ENCODE data around the gene TRMT1L. TPM values are rescaled to one million over a fixed set of nuclear protein-coding genes. Genes with fewer than 3 reads are reported as not detected.

The TRMT1L gene
- total RNA-seq, 2 donors from 2014 or later: 14.8 to 20.1 TPM

DNA sequence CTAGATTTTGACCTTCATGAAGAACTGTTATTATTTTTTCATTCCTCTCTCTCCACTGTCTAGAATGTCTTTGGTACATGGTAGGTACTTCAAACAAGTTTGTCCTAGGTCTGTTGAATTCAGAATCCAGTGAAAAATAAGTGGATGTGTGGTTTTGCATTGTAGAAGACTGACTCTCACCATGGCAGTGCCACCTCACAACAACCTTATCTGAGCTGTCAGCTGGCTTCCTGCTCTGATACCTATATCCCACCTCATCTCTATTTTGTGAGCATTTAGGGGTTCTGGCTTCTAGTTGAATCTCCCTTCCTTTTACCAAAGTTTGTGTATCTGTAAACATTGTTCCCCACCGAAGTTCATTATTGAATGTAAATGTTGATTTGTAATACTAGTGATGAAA lies 9.4 kb upstream of the TRMT1L start:
- no peaks in the 10 kb centered on the region for H3K36me3 ChIP-seq
- no peak overlapping the region for H3K4me3 ChIP-seq
- H3K9me3 ChIP-seq: no peaks in the 10 kb centered on the region
- no peaks in the 10 kb centered on the region for H3K27me3 ChIP-seq
- no peak for TF ChIP-seq CTCF (IDR thresholded peaks at IDR 0.05)
- no peak overlapping the region for H3K9ac ChIP-seq (ENCODE audit: low read depth in 2 of 2, low read length in 2 of 2)
- no peak overlapping the region for H3K27ac ChIP-seq
- intact Hi-C loops (cut with DNase I): no loop called here
- no peak for DNase-seq
- H3K4me1 ChIP-seq: no peaks in the 10 kb centered on the region

DNA sequence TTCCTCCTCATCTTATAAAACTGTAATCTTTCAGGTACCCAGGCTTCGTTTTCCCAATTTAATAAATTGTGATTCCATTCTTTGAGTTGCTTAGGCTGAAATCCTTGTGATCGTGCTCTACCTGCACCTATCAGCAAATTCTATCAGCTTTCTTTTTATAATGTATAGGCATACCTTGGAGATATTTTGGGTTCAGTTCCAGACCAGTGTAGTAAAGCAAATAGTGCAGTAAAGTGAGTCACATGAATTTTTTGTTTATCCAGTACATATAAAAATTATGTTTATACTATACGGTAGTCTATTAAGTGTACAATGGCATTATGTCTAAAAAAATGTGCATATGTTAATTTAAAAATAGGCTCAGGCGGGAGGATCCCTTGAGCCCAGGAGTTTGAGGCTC lies 5.7 kb upstream of the TRMT1L start:
- H3K4me3 ChIP-seq: no peak overlapping the region
- intact Hi-C loops (cut with DNase I): no loop called here
- no peak overlapping the region for H3K9ac ChIP-seq (ENCODE audit: low read depth in 2 of 2, low read length in 2 of 2)
- DNase-seq: no peak
- no peak for TF ChIP-seq CTCF (IDR thresholded peaks at IDR 0.05)
- no peaks in the 10 kb centered on the region for H3K36me3 ChIP-seq
- no peaks in the 10 kb centered on the region for H3K9me3 ChIP-seq
- H3K27me3 ChIP-seq: no peaks in the 10 kb centered on the region
- no peak overlapping the region for H3K27ac ChIP-seq
- no peaks in the 10 kb centered on the region for H3K4me1 ChIP-seq

DNA sequence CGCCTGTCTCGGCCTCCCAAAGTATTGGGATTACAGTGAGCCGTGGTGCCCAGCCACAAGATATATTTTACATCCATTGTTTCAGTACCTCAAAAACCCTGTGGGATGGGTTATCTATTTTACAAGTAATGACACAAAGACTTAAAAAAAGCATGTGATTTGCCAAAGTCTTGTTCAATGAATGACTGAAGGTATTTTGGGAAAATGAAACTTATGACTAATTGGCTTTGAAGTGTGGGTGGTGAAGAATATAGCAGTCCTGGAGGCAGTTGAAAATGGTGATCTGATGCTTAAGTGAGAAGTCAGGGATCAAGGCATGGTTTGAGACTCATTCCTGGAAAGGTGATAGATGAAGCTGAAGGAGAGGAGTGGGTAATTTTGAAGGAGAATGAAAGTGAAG lies 3.2 kb upstream of the TRMT1L start:
- intact Hi-C loops (cut with DNase I): loop anchor here (10.0 kb wide), 1 partner anchor 115 kb away; the partner anchor contains the start of gene RNF2
- Histone ChIP-seq H3K9ac (ENCODE audit: low read depth in 2 of 2, low read length in 2 of 2) (no peak overlapping the region), H3K9me3 (no peaks in the 10 kb centered on the region), H3K27ac (no peak overlapping the region), H3K4me3 (no peak overlapping the region), H3K4me1 (no peaks in the 10 kb centered on the region), H3K36me3 (no peaks in the 10 kb centered on the region), H3K27me3 (no peaks in the 10 kb centered on the region)
- no peak for TF ChIP-seq CTCF (IDR thresholded peaks at IDR 0.05)
- no peak for DNase-seq

DNA sequence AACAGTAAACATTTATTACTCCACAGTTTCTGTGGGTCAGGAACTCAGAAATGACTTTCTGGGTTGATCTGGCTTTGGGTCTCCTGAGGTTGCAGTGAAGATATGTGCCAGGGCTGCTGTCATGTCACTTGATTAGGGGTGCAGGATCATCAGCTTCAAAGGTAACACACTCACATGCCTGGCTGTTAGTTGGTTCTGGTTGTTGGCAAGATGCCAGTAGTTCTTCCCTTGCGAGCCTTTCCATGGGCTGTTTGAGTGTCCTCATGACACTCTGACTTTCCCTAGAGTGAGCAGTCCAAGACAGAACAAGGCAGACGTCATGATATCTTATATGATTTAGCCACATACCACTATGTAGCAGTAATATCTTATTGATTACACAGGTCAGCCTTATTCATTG lies 2.0 kb upstream of the TRMT1L start:
- Histone ChIP-seq H3K27ac (no peak overlapping the region), H3K9ac (ENCODE audit: low read depth in 2 of 2, low read length in 2 of 2) (no peak overlapping the region), H3K36me3 (no peaks in the 10 kb centered on the region), H3K4me1 (no peaks in the 10 kb centered on the region), H3K4me3 (no peak overlapping the region), H3K9me3 (no peaks in the 10 kb centered on the region), H3K27me3 (no peaks in the 10 kb centered on the region)
- DNase-seq: no peak
- no peak for TF ChIP-seq CTCF (IDR thresholded peaks at IDR 0.05)
- intact Hi-C loops (cut with DNase I): loop anchor here (10.0 kb wide), 1 partner anchor 114 kb away; the partner anchor contains the start of gene RNF2

DNA sequence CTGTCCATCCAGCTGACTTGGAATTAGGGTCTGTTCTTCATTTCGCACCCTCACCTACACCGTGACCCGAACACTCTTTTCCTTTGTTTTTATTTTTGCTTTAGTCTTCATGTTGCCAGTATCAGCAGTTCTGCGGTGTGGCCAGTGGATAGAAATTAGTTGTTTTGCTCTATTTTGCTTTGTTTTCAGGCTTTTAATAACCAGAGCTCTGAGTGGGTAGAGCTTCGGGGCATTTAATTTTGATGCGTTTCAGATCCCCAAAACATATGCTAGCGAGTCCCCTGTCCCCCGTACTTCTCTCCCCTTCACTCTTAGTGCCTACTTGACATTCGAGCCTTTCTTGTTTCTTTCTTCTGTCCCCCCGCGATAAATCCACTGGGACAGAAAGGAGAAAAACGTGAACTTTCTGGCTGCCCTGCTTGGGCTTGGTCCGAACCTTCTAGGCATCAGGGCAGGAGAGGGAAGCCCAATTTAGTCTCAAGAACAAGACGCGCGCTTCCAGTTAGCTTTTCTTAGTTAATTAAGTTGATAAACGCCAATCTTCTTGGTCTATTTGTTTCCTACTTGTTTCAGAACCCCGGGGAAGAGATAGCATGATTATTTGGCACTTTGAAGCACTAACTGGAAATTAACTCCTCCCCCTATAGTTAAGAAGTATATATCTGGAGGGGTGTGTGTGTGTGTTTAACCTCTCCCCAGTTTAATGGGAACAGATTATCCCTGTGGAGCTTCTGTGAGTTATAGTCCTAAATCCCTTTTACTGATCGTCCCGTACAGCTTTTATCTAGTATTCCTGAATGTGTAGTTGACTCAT lies 1.1 kb upstream of the TRMT1L start:
- no peaks in the 10 kb centered on the region for H3K9me3 ChIP-seq
- H3K9ac ChIP-seq (ENCODE audit: low read depth in 2 of 2, low read length in 2 of 2): peak overlapping the region; percentile 67 to 94
- peak; percentile 25 for DNase-seq
- H3K4me1 ChIP-seq: no peaks in the 10 kb centered on the region
- H3K36me3 ChIP-seq: no peaks in the 10 kb centered on the region
- intact Hi-C loops (cut with DNase I): loop anchor here (10.0 kb wide), 1 partner anchor 113 kb away; the partner anchor contains the start of gene RNF2
- peak overlapping the region; percentile 97 for H3K27ac ChIP-seq
- no peak for TF ChIP-seq CTCF (IDR thresholded peaks at IDR 0.05)
- H3K27me3 ChIP-seq: no peaks in the 10 kb centered on the region
- H3K4me3 ChIP-seq: peak overlapping the region; percentile 77

Measured in colonic mucosa (tissue), 4 donors.